K562 (cell line): ENCODE measurements around the gene FBLN2. TPM values are rescaled to one million over a fixed set of nuclear protein-coding genes. Genes with fewer than 3 reads are reported as not detected.

Experiments
- ATAC-seq: fragments of 200-7000 bp; cut with Tn5 transposase; 3 replicates; pipeline ENCODE4 v1.9.1; 2020; ENCODE audit warnings: moderate library complexity
- BruUV-seq: library from RNA; stranded (reverse); fragments of 400-500 nt; replicated peaks from 2 replicates; lab custom pipeline; 2021; lab: Mats Ljungman, UMichigan
- CTCF ChIA-PET: fragments of 300-600 bp; formaldehyde crosslinking; extraction: SDS; loops from one replicate; lab custom pipeline; 2021; ENCODE audit warnings: low intra/inter-chr PET ratio; lab: Yijun Ruan, JAX
- POLR2A ChIA-PET: fragments of 300-600, 350-650 bp; sonication (Branson Sonifier 250); formaldehyde crosslinking; extraction: SDS; loops from one replicate; lab custom pipeline; 2021; ENCODE audit warnings: antibody characterized with exemption, inconsistent platforms; lab: Yijun Ruan, JAX
- DNase-seq, 4 experiments: peaks; one replicate each; pipeline versions ENCODE4 v3.0.0 to v3.0.0-alpha.2; 2011 to 2018; ENCODE audit warnings: low spot score in 3 of 4, mixed read lengths in 3 of 4; ENCODE audit errors: extremely low read depth in 1 of 4
- FAIRE-seq: peaks from 2 replicates; lab custom pipeline; 2011; peaks lifted over from hg19 to GRCh38; lab: Jason Lieb, UNC
- H2AFZ ChIP-seq: 2 replicates; pipeline ENCODE4 v1.6.0; 2011; ENCODE audit warnings: low read depth, low read length, control low read depth, inconsistent platforms
- H3K27ac ChIP-seq: fragments of 200-600 bp; 3 replicates; pipeline ENCODE4 v1.8.0; 2011; ENCODE audit warnings: low read depth, mild to moderate bottlenecking, control low read depth, inconsistent platforms, low read length, moderate library complexity, mixed read lengths; ENCODE audit errors: extremely low read depth
- H3K27me3 ChIP-seq, 2 experiments: fragments of 300-600 bp in 1 of 2; 2 replicates in 1 of 2; 3 replicates in 1 of 2; pipeline versions ENCODE4 v1.6.0 to v1.8.0; 2011; ENCODE audit warnings: inconsistent platforms in 2 of 2, low read length in 2 of 2, mild to moderate bottlenecking in 1 of 2, mixed read lengths in 1 of 2, moderate library complexity in 1 of 2; ENCODE audit not compliant: control insufficient read depth in 2 of 2, insufficient read depth in 2 of 2
- H3K36me3 ChIP-seq: fragments of 300-600 bp; 3 replicates; pipeline ENCODE4 v1.8.0; 2011; ENCODE audit warnings: mild to moderate bottlenecking, low read length, inconsistent platforms; ENCODE audit not compliant: control insufficient read depth, insufficient read depth
- H3K4me1 ChIP-seq, 2 experiments: fragments of 200-600 bp in 1 of 2; replicated peaks in 1 of 2; 2 replicates in 1 of 2; 3 replicates in 1 of 2; pipeline versions ENCODE4 v1.5.1 to v1.8.0; 2011; ENCODE audit warnings: inconsistent platforms in 2 of 2, low read length in 2 of 2, mild to moderate bottlenecking in 1 of 2, mixed read lengths in 1 of 2, moderate library complexity in 1 of 2; ENCODE audit not compliant: control insufficient read depth in 2 of 2, insufficient read depth in 2 of 2
- H3K4me2 ChIP-seq: 2 replicates; pipeline ENCODE4 v1.6.1; 2011; ENCODE audit warnings: low read length, control low read depth, inconsistent platforms, mixed read lengths; ENCODE audit not compliant: insufficient read depth
- H3K4me3 ChIP-seq: fragments of 200-600 bp; sonication (generic), shearing (Covaris generic); 2 replicates; pipeline ENCODE4 v1.5.1; 2016; ENCODE audit warnings: control low read depth, inconsistent platforms
- H3K79me2 ChIP-seq: fragments of 200-600 bp; 3 replicates; pipeline ENCODE4 v1.8.0; 2011; ENCODE audit warnings: low read length, inconsistent platforms; ENCODE audit not compliant: control insufficient read depth, insufficient read depth
- H3K9ac ChIP-seq, 2 experiments: 2 replicates each; pipeline versions ENCODE4 v1.6.0 to v1.6.1; 2011; ENCODE audit warnings: low read depth in 2 of 2, low read length in 2 of 2, control low read depth in 1 of 2, inconsistent platforms in 1 of 2, mild to moderate bottlenecking in 1 of 2, mixed read lengths in 1 of 2; ENCODE audit not compliant: insufficient read depth in 1 of 2
- H3K9me1 ChIP-seq: one replicate; pipeline ENCODE4 v1.6.0; 2011; ENCODE audit warnings: inconsistent platforms, mild to moderate bottlenecking, low read length, moderate library complexity; ENCODE audit not compliant: control insufficient read depth, insufficient read depth
- H3K9me3 ChIP-seq: replicated peaks from 2 replicates; pipeline ENCODE4 v1.5.1; 2011; ENCODE audit warnings: low read depth, low read length, inconsistent platforms; ENCODE audit not compliant: control insufficient read depth, insufficient read depth
- H4K20me1 ChIP-seq: replicated peaks from 2 replicates; pipeline ENCODE4 v1.6.1; 2011; ENCODE audit warnings: low read length, inconsistent platforms, mixed read lengths; ENCODE audit not compliant: control insufficient read depth, insufficient read depth
- ATF7 ChIP-seq: fragments of 450-650 bp; IDR thresholded peaks from 2 replicates; pipeline ENCODE4 v1.7.1; 2014; ENCODE audit warnings: mild to moderate bottlenecking, moderate library complexity
- C11orf30 ChIP-seq: fragments of 450-650 bp; IDR thresholded peaks from 2 replicates; pipeline ENCODE4 v1.6.1; 2016; ENCODE audit warnings: low read depth, mild to moderate bottlenecking
- CLOCK ChIP-seq: fragments of 250-450 bp; sonication (Bioruptor Pico); IDR thresholded peaks from 2 replicates; pipeline ENCODE4 v1.4.0; 2020; ENCODE audit warnings: mild to moderate bottlenecking, moderate library complexity, borderline replicate concordance
- CTCF ChIP-seq, 3 experiments: IDR thresholded peaks in 2 of 3; conservative IDR thresholded peaks in 1 of 3; 2 replicates each; pipeline ENCODE4 v1.5.1; 2011 to 2012; ENCODE audit warnings: low read length in 3 of 3, mild to moderate bottlenecking in 3 of 3, control low read depth in 2 of 3, improper control_type of control experiment in 1 of 3, inconsistent platforms in 1 of 3, low read depth in 1 of 3, mixed read lengths in 1 of 3, moderate library complexity in 1 of 3; ENCODE audit not compliant: insufficient read depth in 2 of 3
- DLX4 ChIP-seq: fragments of 250-450 bp; sonication (Bioruptor Pico); IDR thresholded peaks from 2 replicates; pipeline ENCODE4 v1.6.1; 2021; ENCODE audit warnings: mild to moderate bottlenecking
- ID3 ChIP-seq, 2 experiments: fragments of 250-450 bp in 1 of 2; fragments of 450-650 bp in 1 of 2; sonication (Bioruptor Pico) in 1 of 2; IDR thresholded peaks; 2 replicates each; pipeline versions ENCODE4 v1.6.1 to v1.8.0; 2016 to 2021; ENCODE audit warnings: mild to moderate bottlenecking in 2 of 2, moderate library complexity in 2 of 2, missing compliant biosample characterization in 1 of 2, missing genetic modification characterization in 1 of 2
- MXD1 ChIP-seq: fragments of 250-450 bp; sonication (Bioruptor Pico); IDR thresholded peaks from 2 replicates; pipeline ENCODE4 v1.8.0; 2021; ENCODE audit warnings: borderline replicate concordance, mild to moderate bottlenecking, moderate library complexity; ENCODE audit not compliant: poor library complexity, severe bottlenecking
- SUPT5H ChIP-seq: fragments of 450-650 bp; IDR thresholded peaks from 2 replicates; pipeline ENCODE4 v1.6.1; 2016
- TSHZ1 ChIP-seq: fragments of 250-450 bp; sonication (Bioruptor Pico); IDR thresholded peaks from 2 replicates; pipeline ENCODE4 v1.4.0; 2020; ENCODE audit warnings: mild to moderate bottlenecking, moderate library complexity
- ZNF561 ChIP-seq: fragments of 450-650 bp; formaldehyde crosslinking; conservative IDR thresholded peaks from 2 replicates; pipeline ENCODE4 v1.4.0; 2020; ENCODE audit warnings: mild to moderate bottlenecking, moderate library complexity
- WGBS: fragments of 100-300 bp; shearing (Covaris generic); methylation state at CpG from one replicate; pipeline ENCODE4 v1.1.6; 2016; ENCODE audit warnings: low coverage, mixed read lengths; ENCODE audit not compliant: insufficient coverage; ENCODE audit errors: missing lambda C conversion rate; 5-methylcytosine and 5-hydroxymethylcytosine counted together
- in situ Hi-C: fragments of 300-500 bp; cut with MboI; formaldehyde crosslinking; loops from 4 replicates; pipeline ENCODE4 v1.15.0; 2018; ENCODE audit warnings: inconsistent platforms, mixed read lengths
- intact Hi-C: fragments of 100-400 bp; cut with micrococcal nuclease; formaldehyde crosslinking; loops from 2 replicates; pipeline ENCODE4 v1.14.2; 2022
- polyA plus RNA-seq, 8 experiments: library from polyadenylated mRNA; depleted of rRNA in 4 of 8; stranded (reverse) in 5 of 8; unstranded in 3 of 8; fragments of >200 nt; fragmentation: Nextera tagmentation in 2 of 8; fragmentation: Illumina TruSeq in 1 of 8; extraction: Ambion mirVana in 2 of 8; extraction: Trizol in 1 of 8; gene quantifications; 2 replicates each; pipeline versions ENCODE4 v1.2.1 to v1.2.3, GENCODE V29; 2011 to 2014; ENCODE audit warnings: inconsistent platforms in 1 of 8, missing spikeins in 1 of 8
- total RNA-seq, 7 experiments: library from RNA; depleted of rRNA in 6 of 7; stranded (reverse); fragments of >200 nt in 6 of 7; fragmentation: Illumina TruSeq in 2 of 7; extraction: Trizol in 2 of 7; gene quantifications; 2 replicates each; pipeline versions ENCODE4 v1.2.1 to v1.2.3, GENCODE V29; 2011 to 2021; ENCODE audit warnings: low replicate concordance in 1 of 7

Gene FBLN2
- total and polyA plus RNA-seq, 9 of the 15 experiments (the other 6 are each of a cell fraction or from before 2014, with no cell fraction given): 0.03 to 0.10 (median 0.04) TPM; not detected in 6

- ATAC-seq (no peak), FAIRE-seq (no peak), DNase-seq (no peak)
- CTCF ChIA-PET: no interaction called here
- intact Hi-C loops: no loop called here
- Histone ChIP-seq H3K9ac (no peak overlapping the region), H3K9me1 (no peaks in the 10 kb centered on the region), H3K79me2 (no peaks in the 10 kb centered on the region), H4K20me1 (0 out of 2 replicates have a peak, but pooled peaks cover 4% of the 10 kb centered on the region), H3K4me2 (no peak overlapping the region), H3K27ac (no peak overlapping the region), H3K9me3 (no peaks in the 10 kb centered on the region), H3K36me3 (no peaks in the 10 kb centered on the region), H2AFZ (no peak overlapping the region), H3K4me1 (peaks cover 2 to 9% of the 10 kb centered on the region in 2 experiments; a peak in 3 of 5 replicates), H3K27me3 (peaks cover 18 to 21% of the 10 kb centered on the region in 2 experiments; a peak in 4 of 5 replicates), H3K4me3 (no peak overlapping the region)
- WGBS: 16% methylated on average over 3 of the region's 3 CpGs
- POLR2A ChIA-PET: interaction anchor here (0.7 to 1.3 kb wide), 2 partner anchors 10 to 31 kb away, joined by 3 read pairs; no protein-coding TSS in a partner anchor
- BruUV-seq: no TSS peak
- in situ Hi-C loops: no loop called here
- TF ChIP-seq ZNF561 (no peak), ATF7 (no peak), ID3 (CRISPR knock-in tag; IDR thresholded peaks at IDR 0.05) (no peak), ID3 (tag; IDR thresholded peaks at IDR 0.05) (no peak), CLOCK (no peak), C11orf30 (no peak), MXD1 (CRISPR knock-in tag) (no peak), DLX4 (no peak), SUPT5H (no peak), TSHZ1 (CRISPR knock-in tag) (no peak), CTCF (IDR thresholded peaks at IDR 0.05 in 2 of 3, conservative IDR thresholded peaks at IDR 0.05 in 1 of 3; ENCODE audit: insufficient read depth in 2 of 3, low read depth in 1 of 3, low read length in 3 of 3) (no peak)
Measured at GRCh38 chr3:13590841-13591520, 42.1 kb downstream of the FBLN2 start.
